ENCODE measurements around the gene RMI2. TPM values are rescaled to one million over a fixed set of nuclear protein-coding genes. Genes with fewer than 3 reads are reported as not detected.
A peak's percentile ranks its signal among the peaks of the same experiment; 100 is the strongest.

The RMI2 gene
- total and polyA plus RNA-seq, 2 of the 8 experiments (the other 6 are each of a cell fraction or from before 2014, with no cell fraction given): 58.2 to 96.0 TPM

DNA sequence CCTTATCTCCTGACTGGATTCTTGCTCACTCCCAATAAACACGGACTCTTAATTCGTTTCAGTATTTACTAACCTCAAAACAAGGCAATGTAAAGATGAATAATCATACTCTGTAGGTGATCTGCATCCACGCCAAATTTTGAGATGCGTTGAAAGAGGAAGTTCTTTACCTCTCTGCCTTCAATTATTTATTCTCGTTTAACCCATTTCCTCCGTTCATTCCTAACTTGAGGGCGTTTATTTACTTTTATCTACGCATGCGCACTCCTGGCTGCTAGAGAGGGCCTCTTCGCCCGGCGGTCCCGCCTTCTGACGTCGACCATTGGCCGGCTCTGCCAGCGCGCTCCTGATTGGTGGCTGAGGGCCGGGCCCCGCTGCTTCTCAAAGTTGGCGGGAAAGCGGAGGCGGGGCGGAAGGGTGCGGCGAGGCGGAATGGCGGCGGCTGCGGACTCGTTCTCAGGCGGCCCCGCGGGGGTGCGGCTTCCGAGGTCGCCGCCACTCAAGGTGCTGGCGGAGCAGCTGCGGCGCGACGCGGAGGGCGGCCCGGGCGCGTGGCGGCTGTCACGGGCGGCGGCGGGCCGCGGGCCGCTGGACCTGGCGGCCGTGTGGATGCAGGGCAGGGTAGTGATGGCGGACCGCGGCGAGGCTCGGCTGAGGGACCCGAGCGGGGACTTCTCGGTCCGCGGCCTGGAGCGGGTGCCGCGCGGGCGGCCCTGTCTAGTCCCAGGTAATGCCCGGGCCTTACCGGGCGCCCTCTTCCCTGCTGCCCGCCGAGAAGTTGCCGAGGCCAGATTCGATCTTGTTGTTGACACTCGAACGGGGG lies at the start of gene RMI2 (continued):
- TF ChIP-seq ATF2 (IDR thresholded peaks at IDR 0.05; ENCODE audit: low read length): no peak
- no peak for TF ChIP-seq CHD1 (IDR thresholded peaks at IDR 0.05; ENCODE audit: low read depth, low read length)
- peak; percentile 87 for TF ChIP-seq TAF1 (IDR thresholded peaks at IDR 0.05; ENCODE audit: low read depth, low read length)
- TF ChIP-seq JUND (IDR thresholded peaks at IDR 0.05; ENCODE audit: low read length): no peak
- peak; percentile 50 for TF ChIP-seq ASH2L (IDR thresholded peaks at IDR 0.05; ENCODE audit: low read length)
- no peak for TF ChIP-seq USF2 (IDR thresholded peaks at IDR 0.05; ENCODE audit: low read length)
- peak; percentile 90 for TF ChIP-seq SP1 (IDR thresholded peaks at IDR 0.05; ENCODE audit: low read depth, low read length)
- no peak for TF ChIP-seq CBX5 (IDR thresholded peaks at IDR 0.05; ENCODE audit: low read depth, low read length)
- TF ChIP-seq POLR2AphosphoS5 (IDR thresholded peaks at IDR 0.05; ENCODE audit: low read depth, low read length): peak; percentile 84
- TF ChIP-seq KDM4A (IDR thresholded peaks at IDR 0.05; ENCODE audit: low read depth, low read length, severe bottlenecking): peak; percentile 26
- TF ChIP-seq RFX5 (IDR thresholded peaks at IDR 0.05; ENCODE audit: borderline replicate concordance, low read depth, low read length): no peak
- TF ChIP-seq BRCA1 (IDR thresholded peaks at IDR 0.05; ENCODE audit: low read depth, low read length): no peak
- no peak for TF ChIP-seq GTF2F1 (IDR thresholded peaks at IDR 0.05; ENCODE audit: borderline replicate concordance, low read depth, low read length)
- peak; percentile 79 to 81 for TF ChIP-seq POLR2A (IDR thresholded peaks at IDR 0.05; ENCODE audit: control extremely low read depth in 1 of 2, low read depth in 2 of 2, low read length in 2 of 2)
- TF ChIP-seq, protein P1, sequence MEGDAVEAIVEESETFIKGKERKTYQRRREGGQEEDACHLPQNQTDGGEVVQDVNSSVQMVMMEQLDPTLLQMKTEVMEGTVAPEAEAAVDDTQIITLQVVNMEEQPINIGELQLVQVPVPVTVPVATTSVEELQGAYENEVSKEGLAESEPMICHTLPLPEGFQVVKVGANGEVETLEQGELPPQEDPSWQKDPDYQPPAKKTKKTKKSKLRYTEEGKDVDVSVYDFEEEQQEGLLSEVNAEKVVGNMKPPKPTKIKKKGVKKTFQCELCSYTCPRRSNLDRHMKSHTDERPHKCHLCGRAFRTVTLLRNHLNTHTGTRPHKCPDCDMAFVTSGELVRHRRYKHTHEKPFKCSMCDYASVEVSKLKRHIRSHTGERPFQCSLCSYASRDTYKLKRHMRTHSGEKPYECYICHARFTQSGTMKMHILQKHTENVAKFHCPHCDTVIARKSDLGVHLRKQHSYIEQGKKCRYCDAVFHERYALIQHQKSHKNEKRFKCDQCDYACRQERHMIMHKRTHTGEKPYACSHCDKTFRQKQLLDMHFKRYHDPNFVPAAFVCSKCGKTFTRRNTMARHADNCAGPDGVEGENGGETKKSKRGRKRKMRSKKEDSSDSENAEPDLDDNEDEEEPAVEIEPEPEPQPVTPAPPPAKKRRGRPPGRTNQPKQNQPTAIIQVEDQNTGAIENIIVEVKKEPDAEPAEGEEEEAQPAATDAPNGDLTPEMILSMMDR (IDR thresholded peaks at IDR 0.05; ENCODE audit: control extremely low read depth in 1 of 3, insufficient read depth in 1 of 3, low read depth in 1 of 3, low read length in 3 of 3): no peak
- no peak for TF ChIP-seq CTBP2 (IDR thresholded peaks at IDR 0.05; ENCODE audit: borderline replicate concordance, insufficient read depth, insufficient read length, low read length)
- TF ChIP-seq YY1 (IDR thresholded peaks at IDR 0.05; ENCODE audit: low read depth, low read length): peak; percentile 93
- TF ChIP-seq, protein P2, sequence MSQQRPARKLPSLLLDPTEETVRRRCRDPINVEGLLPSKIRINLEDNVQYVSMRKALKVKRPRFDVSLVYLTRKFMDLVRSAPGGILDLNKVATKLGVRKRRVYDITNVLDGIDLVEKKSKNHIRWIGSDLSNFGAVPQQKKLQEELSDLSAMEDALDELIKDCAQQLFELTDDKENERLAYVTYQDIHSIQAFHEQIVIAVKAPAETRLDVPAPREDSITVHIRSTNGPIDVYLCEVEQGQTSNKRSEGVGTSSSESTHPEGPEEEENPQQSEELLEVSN (IDR thresholded peaks at IDR 0.05): peak; percentile 99
